22Rv1 (cell line): ENCODE measurements around the gene MX2.

Experiments
- H3K27ac ChIP-seq: fragments of 450-650 bp; 2 replicates; pipeline ENCODE4 v1.5.1; 2017
- CTCF ChIP-seq: fragments of 450-650 bp; IDR thresholded peaks from 2 replicates; pipeline ENCODE4 v1.5.1; 2017; ENCODE audit warnings: mild to moderate bottlenecking
- ZFX ChIP-seq: fragments of 450-650 bp; IDR thresholded peaks from 2 replicates; pipeline ENCODE4 v1.6.1; 2017; ENCODE audit warnings: antibody characterized with exemption, borderline replicate concordance

The MX2 gene

DNA sequence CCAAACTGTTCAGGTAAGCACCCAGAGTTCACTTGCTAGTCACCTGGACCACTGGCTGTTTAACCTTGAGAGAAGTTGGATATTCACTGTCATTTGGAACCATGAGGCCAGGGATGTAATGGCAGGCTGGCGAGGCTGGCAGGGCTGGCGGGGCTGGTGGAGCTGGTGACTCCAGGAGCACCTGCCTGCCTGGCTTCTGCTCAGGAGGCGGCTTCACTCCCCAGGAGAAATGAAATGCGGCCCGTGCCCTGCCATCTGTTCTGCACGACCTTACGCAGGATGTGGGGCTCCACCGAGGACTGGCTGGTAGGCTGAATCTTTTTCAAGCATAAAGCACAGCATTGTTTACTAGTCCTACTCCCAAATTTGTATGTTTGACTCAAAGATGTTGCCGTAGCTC, 41.5 kb downstream of the MX2 start:
- TF ChIP-seq CTCF (no peak), ZFX (no peak)
- no peak overlapping the region for H3K27ac ChIP-seq

- H3K27ac ChIP-seq, result no peak overlapping the region
- TF ChIP-seq ZFX (no peak), CTCF (no peak)
Observed at GRCh38 chr21:41403966-41404365, 42.1 kb downstream of the MX2 start.

DNA sequence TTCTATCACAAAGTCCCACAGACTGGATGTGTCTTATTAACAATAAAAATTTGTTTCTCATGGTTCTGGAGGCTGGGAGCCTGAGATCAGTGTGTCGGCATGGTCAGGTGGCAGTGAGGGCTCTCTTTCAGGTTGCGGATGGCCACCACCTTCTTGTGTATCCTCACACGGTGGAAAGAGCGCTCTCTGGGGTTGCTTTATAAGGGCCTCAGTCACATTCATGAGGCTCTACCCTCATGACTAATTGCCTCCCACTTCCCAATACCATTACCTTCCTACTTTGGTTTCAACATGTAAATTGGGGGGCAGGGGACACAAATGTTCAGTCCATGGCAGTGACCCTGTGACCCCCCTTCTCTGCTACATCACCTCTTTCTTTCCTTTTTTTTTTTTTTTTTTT, 43.5 kb downstream of the MX2 start:
- no peak overlapping the region for H3K27ac ChIP-seq
- no peak for TF ChIP-seq CTCF

GRCh38 chr21:41406340-41406739, 44.5 kb downstream of the MX2 start:
- H3K27ac ChIP-seq, result no peak overlapping the region
- TF ChIP-seq ZFX, result no peak
- TF ChIP-seq CTCF, result no peak

- TF ChIP-seq CTCF, result no peak
- TF ChIP-seq ZFX, result no peak
- no peak overlapping the region for H3K27ac ChIP-seq
Observed at GRCh38 chr21:41407541-41408460, 46.0 kb downstream of the MX2 start.

DNA sequence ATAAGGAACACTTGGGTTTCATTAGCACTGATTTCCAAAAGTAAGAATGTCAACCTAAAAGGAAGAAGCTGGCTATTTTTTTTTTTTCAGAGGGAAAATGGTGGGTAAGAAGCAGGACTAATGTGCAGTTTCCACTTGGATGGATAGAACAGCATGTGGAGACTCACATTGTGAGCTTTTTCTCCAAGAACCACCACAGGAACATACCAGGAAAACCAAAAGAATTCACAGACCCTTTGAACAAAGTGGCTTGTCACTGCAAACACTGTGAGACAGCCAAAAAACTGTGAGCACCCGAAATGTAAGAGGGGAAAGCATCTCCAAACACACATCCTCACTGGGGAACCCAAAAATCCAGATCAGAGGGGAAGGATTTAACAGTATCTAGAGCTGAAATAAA, 48.5 kb downstream of the MX2 start:
- TF ChIP-seq ZFX, result no peak
- no peak for TF ChIP-seq CTCF
- no peak overlapping the region for H3K27ac ChIP-seq

- H3K27ac ChIP-seq, result no peak overlapping the region
- no peak for TF ChIP-seq CTCF
- no peak for TF ChIP-seq ZFX
Observed at GRCh38 chr21:41410767-41411448, 49.1 kb downstream of the MX2 start.
